Measurements from ENCODE around the gene MFSD8. TPM values are rescaled to one million over a fixed set of nuclear protein-coding genes. Genes with fewer than 3 reads are reported as not detected.
"Not testable (repeated sequence)": the region's sequence is repeated elsewhere in the genome, so short reads cannot be mapped to it uniquely, and the experiment has no call there.

Gene MFSD8
- total RNA-seq, 1 experiment from 2014 or later = 24.0 TPM

DNA sequence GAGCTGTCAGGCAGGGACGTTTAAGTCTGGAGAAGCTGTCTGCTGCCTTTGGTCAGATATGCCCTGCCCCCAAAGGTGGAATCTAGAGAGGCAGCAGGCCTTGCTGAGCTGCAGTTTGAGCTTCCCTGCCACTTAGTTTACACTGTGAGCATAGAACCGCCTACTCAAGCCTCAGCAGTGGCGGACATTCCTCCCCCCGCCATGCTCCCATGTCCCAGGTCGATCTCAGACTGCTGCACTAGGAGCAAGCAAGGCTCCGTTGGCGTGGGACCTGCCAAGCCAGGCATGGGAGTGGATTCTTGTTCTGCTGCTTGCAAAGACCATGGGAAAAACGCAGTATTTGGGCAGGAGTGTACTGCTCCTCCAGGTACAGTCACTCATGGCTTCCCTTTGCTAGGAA is 59.9 kb downstream of the MFSD8 start:
- H2BK15ac ChIP-seq (ENCODE audit: low read depth, low read length) = no peak overlapping the region
- no peak overlapping the region for H2BK20ac ChIP-seq (ENCODE audit: low read depth, low read length, poor library complexity, severe bottlenecking)
- no peak overlapping the region for H3K4ac ChIP-seq (ENCODE audit: low read depth, low read length)
- H4K20me1 ChIP-seq (ENCODE audit: control insufficient read depth, insufficient read depth, insufficient read length) = no peaks in the 10 kb centered on the region
- no peak overlapping the region for H2BK120ac ChIP-seq (ENCODE audit: low read depth, low read length, poor library complexity, severe bottlenecking)
- Mint-ChIP-seq H3K4me1 (no peaks in the 10 kb centered on the region; a peak in 1 of 4 replicates), H3K27me3 (ENCODE audit: low read depth) (no peaks in the 10 kb centered on the region), H3K9me3 (peaks cover 2% of the 10 kb centered on the region in 2 experiments; a peak in 2 of 5 replicates), H3K4me3 (no peak overlapping the region), H3K36me3 (ENCODE audit: insufficient read depth in 1 of 3, low read depth in 3 of 3) (peaks cover 2 to 5% (median 3%) of the 10 kb centered on the region in 3 experiments; a peak in 5 of 7 replicates), H3K27ac (no peak overlapping the region)
- DNase-seq = no peak
- H2BK12ac ChIP-seq (ENCODE audit: insufficient read length, low read depth, low read length) = no peak overlapping the region
- H3K79me2 ChIP-seq (ENCODE audit: insufficient read depth, low read length) = no peaks in the 10 kb centered on the region
- H2AFZ ChIP-seq (ENCODE audit: low read length) = no peak overlapping the region
- no peak overlapping the region for H3K23ac ChIP-seq (ENCODE audit: insufficient read length, low read depth, low read length)
- H3K79me1 ChIP-seq (ENCODE audit: insufficient read depth, low read depth, low read length, poor library complexity, severe bottlenecking) = no peaks in the 10 kb centered on the region
- H3K14ac ChIP-seq (ENCODE audit: insufficient read depth, low read length) = no peak overlapping the region
- no peak overlapping the region for H3K9ac ChIP-seq (ENCODE audit: extremely low read depth, insufficient read length, low read length)
- no peaks in the 10 kb centered on the region for H3K9me3 ChIP-seq (ENCODE audit: control insufficient read depth, low read depth, low read length)
- H2AK5ac ChIP-seq (ENCODE audit: insufficient read length, low read length) = no peak overlapping the region
- no peaks in the 10 kb centered on the region for H3K4me1 ChIP-seq (ENCODE audit: insufficient read depth, low read length)
- no peak overlapping the region for H3K18ac ChIP-seq (ENCODE audit: insufficient read length, low read depth, low read length)
- no peak overlapping the region for H3K4me2 ChIP-seq (ENCODE audit: insufficient read depth, insufficient read length, low read length)
- peak overlapping the region; percentile 6 for H4K8ac ChIP-seq (replicated peaks; ENCODE audit: insufficient read length, low read depth, low read length)
- no peaks in the 10 kb centered on the region for H3K23me2 ChIP-seq (ENCODE audit: insufficient read length, low read depth, low read length, poor library complexity, severe bottlenecking)
- no peak overlapping the region for H3K27ac ChIP-seq (ENCODE audit: insufficient read length, low read depth, low read length)
- H3K27me3 ChIP-seq (ENCODE audit: insufficient read depth, low read length) = no peaks in the 10 kb centered on the region
- no CpG with 5 or more reads among the region's 8 CpGs for WGBS (ENCODE audit: extremely low coverage, insufficient read length, low lambda C conversion rate)
- TF ChIP-seq, protein P1, sequence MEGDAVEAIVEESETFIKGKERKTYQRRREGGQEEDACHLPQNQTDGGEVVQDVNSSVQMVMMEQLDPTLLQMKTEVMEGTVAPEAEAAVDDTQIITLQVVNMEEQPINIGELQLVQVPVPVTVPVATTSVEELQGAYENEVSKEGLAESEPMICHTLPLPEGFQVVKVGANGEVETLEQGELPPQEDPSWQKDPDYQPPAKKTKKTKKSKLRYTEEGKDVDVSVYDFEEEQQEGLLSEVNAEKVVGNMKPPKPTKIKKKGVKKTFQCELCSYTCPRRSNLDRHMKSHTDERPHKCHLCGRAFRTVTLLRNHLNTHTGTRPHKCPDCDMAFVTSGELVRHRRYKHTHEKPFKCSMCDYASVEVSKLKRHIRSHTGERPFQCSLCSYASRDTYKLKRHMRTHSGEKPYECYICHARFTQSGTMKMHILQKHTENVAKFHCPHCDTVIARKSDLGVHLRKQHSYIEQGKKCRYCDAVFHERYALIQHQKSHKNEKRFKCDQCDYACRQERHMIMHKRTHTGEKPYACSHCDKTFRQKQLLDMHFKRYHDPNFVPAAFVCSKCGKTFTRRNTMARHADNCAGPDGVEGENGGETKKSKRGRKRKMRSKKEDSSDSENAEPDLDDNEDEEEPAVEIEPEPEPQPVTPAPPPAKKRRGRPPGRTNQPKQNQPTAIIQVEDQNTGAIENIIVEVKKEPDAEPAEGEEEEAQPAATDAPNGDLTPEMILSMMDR (conservative IDR thresholded peaks at IDR 0.05) = no peak
- H4K5ac ChIP-seq (ENCODE audit: insufficient read length, low read depth, low read length) = no peak overlapping the region
- H2BK5ac ChIP-seq (ENCODE audit: insufficient read length, low read length) = no peak overlapping the region
- no peak overlapping the region for H3K56ac ChIP-seq (ENCODE audit: insufficient read length, low read depth, low read length)
- no peak overlapping the region for H4K91ac ChIP-seq (ENCODE audit: insufficient read length, low read depth, low read length)
- no peak overlapping the region for H3T11ph ChIP-seq (ENCODE audit: low read length)

GRCh38 chr4:127899682-127900081 is 65.3 kb downstream of the MFSD8 start:
- H3K4me3 Mint-ChIP-seq; H4K5ac ChIP-seq (ENCODE audit: insufficient read length, low read depth, low read length); H4K8ac ChIP-seq (replicated peaks; ENCODE audit: insufficient read length, low read depth, low read length); H2AK5ac ChIP-seq (ENCODE audit: insufficient read length, low read length); H3K27ac Mint-ChIP-seq; H2BK15ac ChIP-seq (ENCODE audit: low read depth, low read length); H3K79me1 ChIP-seq (ENCODE audit: insufficient read depth, low read depth, low read length, poor library complexity, severe bottlenecking); H3K4me1 Mint-ChIP-seq; H3K23me2 ChIP-seq (ENCODE audit: insufficient read length, low read depth, low read length, poor library complexity, severe bottlenecking); H3K23ac ChIP-seq (ENCODE audit: insufficient read length, low read depth, low read length); H2BK20ac ChIP-seq (ENCODE audit: low read depth, low read length, poor library complexity, severe bottlenecking); H4K20me1 ChIP-seq (ENCODE audit: control insufficient read depth, insufficient read depth, insufficient read length); H2BK120ac ChIP-seq (ENCODE audit: low read depth, low read length, poor library complexity, severe bottlenecking); H3K14ac ChIP-seq (ENCODE audit: insufficient read depth, low read length); H3K9me3 ChIP-seq (ENCODE audit: control insufficient read depth, low read depth, low read length); H3K4ac ChIP-seq (ENCODE audit: low read depth, low read length); H2AFZ ChIP-seq (ENCODE audit: low read length); H3K4me1 ChIP-seq (ENCODE audit: insufficient read depth, low read length); H2BK5ac ChIP-seq (ENCODE audit: insufficient read length, low read length); H3K9me3 Mint-ChIP-seq; H3K9ac ChIP-seq (ENCODE audit: extremely low read depth, insufficient read length, low read length); DNase-seq; H3K27me3 Mint-ChIP-seq (ENCODE audit: low read depth); H3K18ac ChIP-seq (ENCODE audit: insufficient read length, low read depth, low read length); H2BK12ac ChIP-seq (ENCODE audit: insufficient read length, low read depth, low read length); H3K56ac ChIP-seq (ENCODE audit: insufficient read length, low read depth, low read length); H3T11ph ChIP-seq (ENCODE audit: low read length); H3K79me2 ChIP-seq (ENCODE audit: insufficient read depth, low read length); H4K91ac ChIP-seq (ENCODE audit: insufficient read length, low read depth, low read length); H3K4me2 ChIP-seq (ENCODE audit: insufficient read depth, insufficient read length, low read length); H3K27me3 ChIP-seq (ENCODE audit: insufficient read depth, low read length); H3K27ac ChIP-seq (ENCODE audit: insufficient read length, low read depth, low read length): not testable (repeated sequence)
- no CpG with 5 or more reads among the region's 4 CpGs for WGBS (ENCODE audit: extremely low coverage, insufficient read length, low lambda C conversion rate)
- H3K36me3 Mint-ChIP-seq (ENCODE audit: insufficient read depth in 1 of 3, low read depth in 3 of 3) = peaks cover 19 to 47% (median 38%) of the 10 kb centered on the region in 3 experiments; a peak in 6 of 7 replicates

All from H9 (cell line).